Endodermal cell (in vitro differentiated cells): ENCODE data around the gene PPDPF. TPM values are rescaled to one million over a fixed set of nuclear protein-coding genes. Genes with fewer than 3 reads are reported as not detected.

Experiments used
- DNase-seq: peaks from one replicate; pipeline ENCODE4 v3.0.0-alpha.2; 2017
- H3K27ac ChIP-seq: 2 replicates; pipeline ENCODE4 v1.5.1; 2013; ENCODE audit warnings: mild to moderate bottlenecking, low read depth, low read length, moderate library complexity
- H3K27me3 ChIP-seq: 2 replicates; pipeline ENCODE4 v1.6.1; 2013; ENCODE audit warnings: mild to moderate bottlenecking, low read length, moderate library complexity; ENCODE audit not compliant: insufficient read depth, control insufficient read depth, poor library complexity, severe bottlenecking
- H3K36me3 ChIP-seq: 2 replicates; pipeline ENCODE4 v1.7.0; 2013; ENCODE audit warnings: mild to moderate bottlenecking, low read length, moderate library complexity; ENCODE audit not compliant: control insufficient read depth, insufficient read depth
- H3K4me1 ChIP-seq: one replicate; pipeline ENCODE4 v1.7.0; 2013; ENCODE audit warnings: low read length; ENCODE audit not compliant: control insufficient read depth, insufficient read depth
- H3K4me3 ChIP-seq: 2 replicates; pipeline ENCODE4 v1.5.1; 2013; ENCODE audit warnings: mild to moderate bottlenecking, low read length, moderate library complexity
- H3K9ac ChIP-seq: 2 replicates; pipeline ENCODE4 v1.6.1; 2013; ENCODE audit warnings: mild to moderate bottlenecking, low read length, moderate library complexity; ENCODE audit not compliant: poor library complexity, severe bottlenecking; ENCODE audit errors: extremely low read depth
- H3K9me3 ChIP-seq: 2 replicates; pipeline ENCODE4 v1.6.1; 2013; ENCODE audit warnings: mild to moderate bottlenecking, low read length, moderate library complexity; ENCODE audit not compliant: control insufficient read depth
- H3K27ac Mint-ChIP-seq: 2 replicates; pipeline ENCODE4 v1.8.0; 2020; ENCODE audit warnings: mixed read lengths
- H3K27me3 Mint-ChIP-seq: 2 replicates; pipeline ENCODE4 v1.8.0; 2021; ENCODE audit warnings: mild to moderate bottlenecking, mixed read lengths; ENCODE audit not compliant: insufficient read depth
- H3K36me3 Mint-ChIP-seq: 2 replicates; pipeline ENCODE4 v1.8.0; 2020; ENCODE audit warnings: low read depth, mixed read lengths
- H3K4me1 Mint-ChIP-seq: 2 replicates; pipeline ENCODE4 v1.8.0; 2020; ENCODE audit warnings: mixed read lengths
- H3K4me3 Mint-ChIP-seq: 2 replicates; pipeline ENCODE4 v1.8.0; 2020; ENCODE audit warnings: mild to moderate bottlenecking, moderate library complexity, mixed read lengths
- H3K9me3 Mint-ChIP-seq: 2 replicates; pipeline ENCODE4 v1.8.0; 2020; ENCODE audit warnings: mild to moderate bottlenecking, mixed read lengths
- CTCF ChIP-seq: fragments of 200-600 bp; sonication (generic); conservative IDR thresholded peaks from 2 replicates; pipeline ENCODE4 v1.5.0; 2021; ENCODE audit warnings: antibody characterized with exemption, mild to moderate bottlenecking
- WGBS, 2 experiments: methylation state at CpG; one replicate each; pipeline versions ENCODE4 v1.1.5 to v1.1.7; 2013; ENCODE audit warnings: missing lambda C conversion rate in 2 of 2, mixed read lengths in 1 of 2; ENCODE audit not compliant: insufficient coverage in 1 of 2, insufficient read length in 1 of 2; 5-methylcytosine and 5-hydroxymethylcytosine counted together
- total RNA-seq, 2 donors: library from RNA; stranded (reverse); fragmentation: NEBNext Ultra II Directional in 1 of 2; extraction: Animal tissue kit (Norgen Biotek cat#: 25700) in 1 of 2; gene quantifications; 2 replicates in 1 of 2; 3 replicates in 1 of 2; pipeline ENCODE4 v1.2.1, GENCODE V29; 2021

PPDPF gene
- total RNA-seq, 2 donors from 2014 or later: 247 to 296 TPM

GRCh38 chr20:63567386-63568169, 47.0 kb downstream of the PPDPF start:
- no peaks in the 10 kb centered on the region for H3K27me3 ChIP-seq
- TF ChIP-seq CTCF: no peak
- no peak overlapping the region for H3K4me3 ChIP-seq
- Mint-ChIP-seq H3K4me1 (no peaks in the 10 kb centered on the region), H3K4me3 (no peak overlapping the region), H3K27ac (no peak overlapping the region), H3K36me3 (no peaks in the 10 kb centered on the region), H3K9me3 (no peaks in the 10 kb centered on the region), H3K27me3 (no peaks in the 10 kb centered on the region)
- H3K4me1 ChIP-seq: no peaks in the 10 kb centered on the region
- no peak overlapping the region for H3K9ac ChIP-seq
- DNase-seq: no peak
- H3K9me3 ChIP-seq: no peaks in the 10 kb centered on the region
- H3K36me3 ChIP-seq: no peaks in the 10 kb centered on the region
- no peak overlapping the region for H3K27ac ChIP-seq
- WGBS, 2 experiments: 95 to 96% methylated on average over 33 to 37 of the region's 37 CpGs

- no peaks in the 10 kb centered on the region for H3K27me3 Mint-ChIP-seq
- no peak for TF ChIP-seq CTCF
- H3K27ac ChIP-seq: no peak overlapping the region
- H3K27ac Mint-ChIP-seq: no peak overlapping the region
- WGBS, 2 experiments: 92 to 95% methylated on average over 25 to 43 of the region's 43 CpGs
- H3K27me3 ChIP-seq: no peaks in the 10 kb centered on the region
- no peaks in the 10 kb centered on the region for H3K36me3 Mint-ChIP-seq
- H3K36me3 ChIP-seq: no peaks in the 10 kb centered on the region
- no peak for DNase-seq
- H3K9me3 ChIP-seq: no peaks in the 10 kb centered on the region
- H3K4me1 Mint-ChIP-seq: no peaks in the 10 kb centered on the region
- no peak overlapping the region for H3K9ac ChIP-seq
- H3K4me3 Mint-ChIP-seq: no peak overlapping the region
- H3K4me1 ChIP-seq: no peaks in the 10 kb centered on the region
- no peak overlapping the region for H3K4me3 ChIP-seq
- H3K9me3 Mint-ChIP-seq: no peaks in the 10 kb centered on the region
These were observed 47.8 kb downstream of the PPDPF start for GRCh38 chr20:63568170-63568981.

- WGBS, 2 experiments: 94 to 96% methylated on average over 28 to 46 of the region's 46 CpGs
- Histone ChIP-seq H3K9me3 (no peaks in the 10 kb centered on the region), H3K36me3 (no peaks in the 10 kb centered on the region)
These were observed 48.7 kb downstream of the PPDPF start for GRCh38 chr20:63568986-63569949.

More at GRCh38 chr20:63568986-63569949, 48.7 kb downstream of the PPDPF start:
- Mint-ChIP-seq H3K27ac (no peak overlapping the region), H3K9me3 (no peaks in the 10 kb centered on the region), H3K4me3 (no peak overlapping the region), H3K36me3 (no peaks in the 10 kb centered on the region), H3K27me3 (no peaks in the 10 kb centered on the region), H3K4me1 (no peaks in the 10 kb centered on the region)
- Histone ChIP-seq H3K27ac (no peak overlapping the region), H3K27me3 (no peaks in the 10 kb centered on the region), H3K4me3 (no peak overlapping the region), H3K4me1 (no peaks in the 10 kb centered on the region), H3K9ac (no peak overlapping the region)
- no peak for TF ChIP-seq CTCF
- no peak for DNase-seq
